ENCODE results near the gene C9orf72. TPM values are rescaled to one million over a fixed set of nuclear protein-coding genes. Genes with fewer than 3 reads are reported as not detected.

C9orf72 gene
- total and polyA plus RNA-seq, 2 of the 8 experiments (the other 6 are each of a cell fraction or from before 2014, with no cell fraction given), result 7.2 to 17.5 TPM

GRCh38 chr9:27519466-27520465 lies 53.5 kb downstream of the C9orf72 start:
- Histone ChIP-seq H2BK5ac (ENCODE audit: low read depth, low read length) (no peak overlapping the region), H4K91ac (replicated peaks; ENCODE audit: insufficient read length, low read length) (no peak overlapping the region), H3K4me3 (ENCODE audit: extremely low read depth in 1 of 4, insufficient read depth in 2 of 4, low read depth in 3 of 4, low read length in 4 of 4) (no peak overlapping the region), H3K27me3 (replicated peaks in 1 of 4; ENCODE audit: control insufficient read depth in 3 of 4, extremely low read depth in 1 of 4, insufficient read depth in 3 of 4, low read length in 3 of 4) (no peaks in the 10 kb centered on the region), H3K4me2 (ENCODE audit: insufficient read depth in 1 of 2, low read depth in 2 of 2, low read length in 2 of 2) (no peak overlapping the region), H3K4ac (replicated peaks; ENCODE audit: insufficient read length, low read depth, low read length) (no peak overlapping the region), H4K8ac (ENCODE audit: extremely low read depth, insufficient read depth, low read length) (no peak overlapping the region), H2BK20ac (ENCODE audit: low read length) (no peak overlapping the region), H2BK15ac (ENCODE audit: low read length) (no peak overlapping the region), H3K4me1 (replicated peaks in 1 of 4; ENCODE audit: control insufficient read depth in 3 of 4, insufficient read depth in 4 of 4, low read length in 3 of 4) (no peaks in the 10 kb centered on the region), H2AFZ (ENCODE audit: low read length) (no peak overlapping the region), H3K23ac (ENCODE audit: insufficient read length) (no peak overlapping the region), H3K56ac (replicated peaks; ENCODE audit: insufficient read length, low read depth, low read length) (no peak overlapping the region), H3K79me1 (ENCODE audit: low read depth, low read length) (peaks cover 2% of the 10 kb centered on the region; the same call in 1 of the 2 replicates), H2BK12ac (ENCODE audit: low read depth, low read length) (no peak overlapping the region), H2AK5ac (ENCODE audit: low read depth, low read length) (no peak overlapping the region), H4K5ac (ENCODE audit: insufficient read length, low read depth, low read length) (no peak overlapping the region), H3K36me3 (ENCODE audit: control insufficient read depth in 2 of 4, insufficient read depth in 4 of 4, low read length in 3 of 4) (no peaks in the 10 kb centered on the region), H4K20me1 (replicated peaks in 1 of 2; ENCODE audit: control insufficient read depth in 1 of 2, insufficient read depth in 2 of 2, low read length in 2 of 2) (no peaks in the 10 kb centered on the region), H3K23me2 (ENCODE audit: low read depth, low read length) (no peaks in the 10 kb centered on the region), H3K9me3 (ENCODE audit: insufficient read depth in 2 of 2, low read depth in 1 of 2, low read length in 1 of 2) (no peaks in the 10 kb centered on the region), H3K27ac (ENCODE audit: low read depth, low read length) (no peak overlapping the region), H3K18ac (ENCODE audit: extremely low read depth, low read length) (no peak overlapping the region), H2BK120ac (replicated peaks; ENCODE audit: low read depth, low read length) (no peak overlapping the region), H3K79me2 (ENCODE audit: control insufficient read depth in 1 of 2, insufficient read depth in 2 of 2, low read length in 2 of 2) (peaks cover 0 to 36% of the 10 kb centered on the region in 2 experiments; a peak in 3 of 4 replicates), H3K14ac (ENCODE audit: insufficient read length) (no peak overlapping the region), H3K9ac (replicated peaks in 1 of 4; ENCODE audit: extremely low read depth in 1 of 4, low read depth in 3 of 4, low read length in 3 of 4) (no peak overlapping the region)
- WGBS, 2 experiments (ENCODE audit: extremely low coverage in 1 of 2, insufficient coverage in 1 of 2, insufficient read length in 1 of 2, insufficient replicate concordance in 2 of 2, low coverage in 1 of 2, low lambda C conversion rate in 2 of 2, missing lambda C conversion rate in 1 of 2), result 85% methylated on average over 10 of the region's 10 CpGs; no CpG with 5 or more reads in 1 of the 2 experiments
- CTCF ChIA-PET (ENCODE audit: partially characterized antibody), result interaction anchor here (0.8 to 1.6 kb wide), 3 partner anchors 8 to 73 kb away, joined by 3 to 4 read pairs (median 3); partner anchors contain the start of gene MOB3B
- POLR2A ChIA-PET (ENCODE audit: partially characterized antibody), result interaction anchor here (0.6 kb wide), 1 partner anchor 860 kb away, joined by 3 read pairs; no protein-coding TSS in a partner anchor
- no peak for FAIRE-seq
- DNase-seq (ENCODE audit: low read depth in 1 of 2, low spot score in 2 of 2), result no peak
- TF ChIP-seq RNF2 (IDR thresholded peaks at IDR 0.05; ENCODE audit: borderline replicate concordance, low read depth, low read length, missing control alignments, poor library complexity, severe bottlenecking) (no peak), POU5F1 (IDR thresholded peaks at IDR 0.05; ENCODE audit: low read depth, low read length) (no peak), CHD2 (IDR thresholded peaks at IDR 0.05; ENCODE audit: low read length) (no peak), FOSL1 (IDR thresholded peaks at IDR 0.05; ENCODE audit: insufficient read depth, low read depth, low read length) (no peak)
